GM21576 (cell line): ENCODE data around the gene KLHL33.
"Not testable (repeated sequence)": the region's sequence is repeated elsewhere in the genome, so short reads cannot be mapped to it uniquely, and the experiment has no call there.

Experiments used
- ATAC-seq: cut with Tn5 transposase; IDR thresholded peaks from one replicate; pipeline ENCODE4 v1.9.1; 2021; ENCODE audit warnings: mild to moderate bottlenecking, moderate library complexity; ENCODE audit not compliant: unreplicated experiment

Gene KLHL33

GRCh38 chr14:20452831-20453230 is 16.9 kb upstream of the KLHL33 start:
- ATAC-seq = not testable (repeated sequence)

GRCh38 chr14:20446889-20447288 is 10.9 kb upstream of the KLHL33 start:
- no peak for ATAC-seq

GRCh38 chr14:20443650-20444049 is 7.7 kb upstream of the KLHL33 start:
- not testable (repeated sequence) for ATAC-seq

- no peak for ATAC-seq
Observed at GRCh38 chr14:20441461-20441860, 5.5 kb upstream of the KLHL33 start.

GRCh38 chr14:20440882-20441281 is 4.9 kb upstream of the KLHL33 start:
- peak; percentile 77 for ATAC-seq

GRCh38 chr14:20440465-20440864 is 4.5 kb upstream of the KLHL33 start:
- ATAC-seq = no peak

- no peak for ATAC-seq
Observed at GRCh38 chr14:20438664-20439063, 2.7 kb upstream of the KLHL33 start.

- ATAC-seq = no peak
Observed at GRCh38 chr14:20436363-20436755, 393 bp upstream of the KLHL33 start.

- no peak for ATAC-seq
Observed at GRCh38 chr14:20434701-20435581, 1.0 kb downstream of the KLHL33 start.

- no peak for ATAC-seq
Observed at GRCh38 chr14:20429801-20430669, 5.9 kb downstream of the KLHL33 start.

GRCh38 chr14:20428802-20429201 is 7.2 kb downstream of the KLHL33 start:
- ATAC-seq = no peak

- peak; percentile 24 for ATAC-seq
Observed at GRCh38 chr14:20428010-20428365, 8.0 kb downstream of the KLHL33 start.

- peak; percentile 69 for ATAC-seq
Observed at GRCh38 chr14:20427231-20428009, 8.5 kb downstream of the KLHL33 start.

- no peak for ATAC-seq
Observed at GRCh38 chr14:20424851-20425250, 11.1 kb downstream of the KLHL33 start.

GRCh38 chr14:20422886-20423285 is 13.1 kb downstream of the KLHL33 start:
- no peak for ATAC-seq

- ATAC-seq = no peak
Observed at GRCh38 chr14:20421267-20421666, 14.7 kb downstream of the KLHL33 start.

- no peak for ATAC-seq
Observed at GRCh38 chr14:20419419-20419818, 16.5 kb downstream of the KLHL33 start.

- no peak for ATAC-seq
Observed at GRCh38 chr14:20418501-20418909, 17.5 kb downstream of the KLHL33 start.

- no peak for ATAC-seq
Observed at GRCh38 chr14:20417250-20418186, 18.4 kb downstream of the KLHL33 start.

- ATAC-seq = no peak
Observed at GRCh38 chr14:20416223-20416622, 19.7 kb downstream of the KLHL33 start.
